AG09309 (cell line): Measurements from ENCODE around the gene STK32C.

ENCODE experiments used
- DNase-seq: peaks from one replicate; pipeline ENCODE4 v3.0.0-alpha.2; 2010; ENCODE audit warnings: low read depth
- H3K4me3 ChIP-seq: 2 replicates; pipeline ENCODE4 v1.5.1; 2011; ENCODE audit warnings: mild to moderate bottlenecking, low read depth, low read length, moderate library complexity; ENCODE audit not compliant: control insufficient read depth
- CTCF ChIP-seq: IDR thresholded peaks from 2 replicates; pipeline ENCODE4 v1.5.1; 2011; ENCODE audit warnings: mild to moderate bottlenecking, low read depth, low read length, inconsistent platforms; ENCODE audit not compliant: insufficient read depth, control insufficient read depth; ENCODE audit errors: missing control alignments

STK32C gene

GRCh38 chr10:132229096-132229495, 78.7 kb downstream of the STK32C start:
- no peak overlapping the region for H3K4me3 ChIP-seq
- DNase-seq: no peak
- no peak for TF ChIP-seq CTCF

- TF ChIP-seq CTCF: no peak
- no peak for DNase-seq
- H3K4me3 ChIP-seq: no peak overlapping the region
Observed at GRCh38 chr10:132228616-132229015, 79.1 kb downstream of the STK32C start.

- no peak for DNase-seq
- H3K4me3 ChIP-seq: no peak overlapping the region
- no peak for TF ChIP-seq CTCF
Observed at GRCh38 chr10:132227851-132228390, 79.8 kb downstream of the STK32C start.

GRCh38 chr10:132226586-132227405, 81.0 kb downstream of the STK32C start:
- DNase-seq: no peak
- H3K4me3 ChIP-seq: no peak overlapping the region
- TF ChIP-seq CTCF: no peak

GRCh38 chr10:132225849-132226205, 81.9 kb downstream of the STK32C start:
- TF ChIP-seq CTCF: no peak
- no peak overlapping the region for H3K4me3 ChIP-seq
- DNase-seq: no peak

GRCh38 chr10:132225073-132225848, 82.5 kb downstream of the STK32C start:
- H3K4me3 ChIP-seq: no peak overlapping the region
- no peak for TF ChIP-seq CTCF
- no peak for DNase-seq
